Activated CD4-positive, CD25-positive, alpha-beta regulatory T cell treated with anti-CD3 and anti-CD28 coated beads, Interleukin-2, amount 50 U/mL, for 16 hours (primary cell): ENCODE results near the gene PANX3.
A peak's percentile ranks its signal among the peaks of the same experiment; 100 is the strongest.

Source experiments
- DNase-seq: peaks from one replicate; pipeline ENCODE4 v3.0.0-alpha.2; 2020; ENCODE audit warnings: low read depth, low spot score

PANX3 gene

DNA sequence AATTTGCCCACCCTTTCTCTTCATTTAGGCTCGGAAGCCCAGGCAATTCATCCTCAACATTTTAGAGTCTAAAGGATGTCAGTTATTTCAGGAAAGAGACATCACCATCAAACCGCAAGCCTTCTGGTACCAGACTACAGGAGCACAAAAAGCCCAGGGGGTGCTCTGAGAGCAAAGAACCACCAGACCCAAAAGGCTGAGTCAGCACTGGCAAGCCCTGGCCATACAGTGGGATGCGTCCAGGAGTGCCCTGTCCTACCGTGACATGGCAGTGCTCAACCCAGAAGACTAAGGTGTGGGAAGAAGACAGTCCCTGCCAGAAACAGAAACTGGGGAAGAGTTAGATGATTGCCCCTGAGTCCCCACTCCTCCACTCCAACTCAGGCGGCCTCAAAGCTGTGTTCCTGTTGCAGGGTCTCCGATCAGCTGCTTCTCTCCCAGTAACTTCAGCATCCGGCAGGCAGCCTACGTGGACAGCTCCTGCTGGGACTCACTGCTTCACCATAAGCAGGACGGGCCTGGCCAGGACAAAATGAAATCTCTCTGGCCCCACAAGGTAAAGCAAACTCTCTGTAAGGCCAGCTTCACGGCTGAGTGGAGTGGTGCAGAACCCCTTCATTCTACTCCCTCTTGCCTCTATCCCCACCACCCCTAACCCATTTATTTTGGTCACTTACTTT, 1.5 kb downstream of the PANX3 start:
- no peak for DNase-seq

DNA sequence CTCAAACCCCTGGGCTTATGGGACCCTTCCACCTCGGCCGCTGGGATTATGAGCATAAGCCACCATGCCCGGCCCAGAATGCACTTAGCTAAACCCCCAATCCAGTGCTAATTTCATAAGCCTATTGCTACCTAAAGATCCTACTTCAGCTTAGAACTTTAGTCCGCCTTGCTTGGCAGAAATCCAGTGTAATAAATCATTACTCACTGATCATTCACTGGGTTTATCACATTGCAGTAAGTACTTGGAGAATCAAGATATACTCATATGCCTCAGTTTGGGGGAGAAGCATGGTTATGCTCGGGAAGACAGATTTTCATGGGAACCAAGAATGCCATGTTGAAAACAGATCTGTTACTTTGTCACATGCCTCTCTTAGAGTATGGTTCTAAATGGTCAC, 7.6 kb downstream of the PANX3 start:
- DNase-seq: no peak

DNA sequence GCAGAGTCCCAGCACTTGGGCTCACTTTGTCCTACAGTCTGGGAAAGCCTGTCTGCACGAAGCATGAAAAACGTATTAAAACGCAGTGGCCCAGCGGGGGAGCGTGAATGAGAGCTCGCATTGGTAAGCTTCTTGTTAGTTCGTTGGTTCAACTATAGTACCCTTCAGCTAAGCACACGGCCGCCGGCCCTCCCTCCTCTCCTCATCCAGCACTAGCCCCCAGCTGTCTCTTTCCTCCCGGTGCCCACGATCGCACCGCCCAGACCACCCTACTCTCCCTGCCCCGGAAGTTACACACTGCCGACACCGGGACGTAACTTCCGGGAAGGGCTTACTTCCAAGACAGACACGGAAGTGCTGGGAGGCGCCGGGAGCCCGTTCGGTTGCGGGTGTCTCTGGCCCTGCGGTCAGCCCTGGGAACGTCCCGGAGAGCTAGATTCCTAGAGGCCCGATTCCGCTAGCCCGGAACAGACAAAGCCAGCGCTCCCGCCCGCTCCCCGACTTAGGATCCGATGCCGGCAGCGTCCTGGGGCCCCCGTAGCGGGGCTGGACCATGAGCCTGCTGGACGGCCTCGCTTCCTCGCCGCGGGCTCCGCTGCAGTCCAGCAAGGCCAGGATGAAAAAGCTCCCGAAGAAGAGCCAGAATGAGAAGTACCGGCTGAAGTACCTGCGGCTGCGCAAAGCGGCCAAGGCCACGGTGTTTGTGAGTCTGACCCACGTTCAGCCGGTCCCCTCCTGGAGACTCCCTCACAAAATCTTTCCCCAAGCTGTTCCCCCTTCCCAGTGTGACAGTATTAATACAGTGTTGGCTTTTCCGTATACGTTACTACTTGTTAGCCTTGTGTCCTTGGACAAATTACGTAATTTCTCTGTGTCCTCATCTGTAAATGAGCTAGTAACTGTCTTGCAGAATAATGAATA, 11.6 kb downstream of the PANX3 start, which contains the start of gene TBRG1:
Gene TBRG1 (plus strand): TSS at position 334 of the 921 bp plus-strand sequence. CDS start 220 bp downstream, at position 554.
- DNase-seq: peak; percentile 72

DNA sequence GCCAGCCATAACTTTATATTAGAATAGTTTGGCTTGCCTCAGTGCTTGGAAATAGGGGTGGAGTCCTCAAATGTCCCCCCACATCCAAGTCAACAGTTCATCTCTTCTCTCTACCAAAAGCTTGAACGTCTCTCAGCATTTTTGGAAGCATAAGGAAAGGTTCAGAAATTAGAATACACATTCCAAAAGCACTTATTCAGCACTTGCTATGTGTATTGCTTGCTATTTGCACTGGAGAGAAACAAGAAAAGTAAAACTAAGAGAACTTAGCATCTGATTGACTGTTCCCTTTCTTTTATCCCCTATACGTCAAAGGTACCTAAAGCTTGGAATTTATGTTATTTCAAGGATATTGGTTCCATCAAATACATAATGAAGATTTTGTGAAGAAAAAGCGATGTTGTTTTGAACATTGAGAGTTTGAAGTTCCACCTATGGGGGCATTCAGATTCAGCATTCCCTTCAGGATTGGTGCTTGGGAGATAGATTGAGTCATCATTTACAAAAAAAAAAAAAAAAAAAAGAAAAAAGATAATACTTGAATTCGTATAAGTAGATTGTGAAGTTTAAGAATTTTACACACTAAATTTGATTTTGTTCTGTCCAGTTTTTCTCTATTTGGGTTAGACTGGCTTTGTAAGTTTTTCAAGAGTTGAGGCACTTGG, 12.8 kb downstream of the PANX3 start:
- DNase-seq: no peak

DNA sequence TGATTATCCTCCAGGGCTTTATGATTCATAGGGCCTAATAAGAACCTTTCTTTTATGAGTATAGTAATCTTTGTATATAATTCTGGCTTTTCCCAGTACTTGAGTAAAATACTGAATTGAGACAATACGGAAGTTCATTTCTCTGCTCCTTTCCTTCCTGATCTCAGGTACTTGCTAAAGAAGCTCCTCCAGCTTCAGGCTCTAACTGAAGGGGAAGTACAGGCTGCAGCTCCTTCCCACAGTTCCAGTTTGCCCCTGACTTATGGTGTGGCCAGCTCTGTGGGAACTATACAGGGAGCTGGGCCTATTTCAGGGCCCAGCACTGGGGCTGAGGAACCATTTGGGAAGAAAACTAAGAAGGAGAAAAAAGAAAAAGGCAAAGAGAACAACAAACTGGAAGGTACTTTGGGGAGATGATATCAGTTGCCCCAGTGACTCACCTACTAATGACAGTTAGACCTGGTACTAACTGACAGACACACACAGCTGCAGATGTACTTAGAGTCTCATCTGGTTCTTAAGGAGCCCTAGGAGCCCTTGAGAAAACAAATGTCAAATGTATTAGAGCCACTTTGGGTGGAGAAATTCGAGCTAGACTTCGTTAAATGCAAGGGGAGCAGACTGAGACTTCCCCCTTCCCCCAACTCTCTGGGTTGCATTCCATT, 14.4 kb downstream of the PANX3 start:
- DNase-seq: no peak

DNA sequence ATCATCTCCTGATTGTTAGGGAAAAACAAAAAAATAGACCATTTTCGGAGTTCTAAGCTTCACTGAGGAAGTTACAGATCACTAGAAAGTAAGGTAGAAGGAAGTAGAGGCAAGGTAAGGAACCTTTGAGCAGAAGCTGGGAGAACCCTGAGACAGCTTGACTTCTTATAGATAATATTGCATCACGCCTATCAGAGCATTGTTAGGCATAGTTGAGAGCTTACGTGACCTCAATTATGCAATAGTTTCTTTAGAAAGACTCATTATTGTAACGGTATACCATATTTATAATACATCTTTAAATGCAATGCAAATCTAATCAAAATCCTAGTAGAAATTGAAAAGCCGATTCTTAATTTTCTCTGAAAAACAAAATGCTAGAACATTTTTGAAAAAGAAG, 16.3 kb downstream of the PANX3 start:
- DNase-seq: no peak

DNA sequence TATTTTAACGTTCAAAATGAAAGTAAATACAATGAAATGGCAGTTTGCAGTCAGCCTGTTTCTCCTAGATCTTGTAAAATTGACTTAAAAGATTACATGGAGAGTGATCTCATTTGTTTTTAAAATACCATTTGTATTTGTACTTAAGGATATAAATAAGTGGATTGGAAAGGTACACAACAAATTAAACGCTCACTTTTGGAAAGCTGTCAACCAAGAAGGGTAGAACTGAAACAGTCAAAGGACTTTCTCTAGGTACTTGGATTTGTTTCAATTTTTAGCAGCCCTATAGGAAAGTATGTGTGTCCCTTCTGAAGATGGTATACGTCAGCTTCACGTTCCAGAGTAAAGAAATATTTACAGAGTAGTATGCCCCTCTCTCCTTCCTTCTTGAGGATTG, 18.7 kb downstream of the PANX3 start:
- DNase-seq: no peak

DNA sequence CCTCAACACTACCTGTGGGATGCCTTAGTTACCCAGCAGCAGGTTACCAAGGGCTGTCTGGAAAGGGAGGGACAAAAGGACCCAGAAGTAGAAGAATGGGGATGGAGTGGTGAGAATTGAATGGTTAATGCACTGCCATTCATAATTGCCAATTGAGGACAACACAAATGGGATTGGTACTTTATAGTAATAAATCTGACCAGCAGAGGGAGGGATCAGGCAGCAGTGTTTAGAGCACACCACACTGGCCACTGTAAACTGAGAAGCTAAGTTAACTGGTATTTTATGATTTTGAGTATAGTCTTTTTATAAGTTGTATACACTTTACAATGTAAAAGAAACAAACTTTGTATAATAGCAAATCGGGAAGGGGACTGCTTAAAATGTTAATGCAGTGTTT, 22.1 kb downstream of the PANX3 start:
- no peak for DNase-seq

DNA sequence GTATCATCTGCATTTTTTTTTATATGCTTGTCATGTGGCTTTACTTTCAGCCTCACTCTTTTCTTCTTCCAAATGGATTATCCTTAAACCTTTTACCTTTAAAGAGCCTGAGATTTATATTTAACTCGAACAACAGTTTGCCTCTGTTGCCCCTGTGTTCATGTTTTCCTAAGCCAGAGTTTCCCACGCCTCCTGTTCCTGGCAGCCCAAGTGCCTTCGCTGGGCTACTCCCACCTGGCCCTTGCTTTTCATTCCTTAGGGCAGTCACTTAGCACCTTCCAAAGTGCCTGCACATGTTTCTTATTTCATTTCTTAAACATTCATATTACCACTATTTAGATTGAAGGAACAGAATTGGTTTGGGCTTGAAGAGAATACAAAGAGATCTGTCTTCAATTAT, 24.7 kb downstream of the PANX3 start:
- DNase-seq: no peak

DNA sequence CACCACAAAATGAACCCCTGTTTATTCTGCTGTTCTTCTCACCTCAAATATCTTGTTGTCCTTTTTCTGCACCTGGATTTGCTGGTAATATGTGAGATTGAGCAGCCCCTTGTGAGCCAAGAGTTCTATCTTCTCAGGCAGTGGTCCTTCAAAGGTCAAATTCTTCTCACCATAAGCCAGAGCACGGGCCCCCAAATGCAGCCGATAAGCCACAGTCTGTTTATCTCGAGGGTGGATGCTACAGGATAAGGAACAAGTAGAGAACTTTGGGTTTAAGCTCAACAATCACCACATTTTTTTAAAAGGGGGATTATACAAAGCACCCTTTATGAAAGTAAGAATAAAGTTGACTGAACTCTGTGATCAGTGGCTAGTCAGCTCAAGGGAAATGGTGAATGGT, 27.3 kb downstream of the PANX3 start:
- no peak for DNase-seq

DNA sequence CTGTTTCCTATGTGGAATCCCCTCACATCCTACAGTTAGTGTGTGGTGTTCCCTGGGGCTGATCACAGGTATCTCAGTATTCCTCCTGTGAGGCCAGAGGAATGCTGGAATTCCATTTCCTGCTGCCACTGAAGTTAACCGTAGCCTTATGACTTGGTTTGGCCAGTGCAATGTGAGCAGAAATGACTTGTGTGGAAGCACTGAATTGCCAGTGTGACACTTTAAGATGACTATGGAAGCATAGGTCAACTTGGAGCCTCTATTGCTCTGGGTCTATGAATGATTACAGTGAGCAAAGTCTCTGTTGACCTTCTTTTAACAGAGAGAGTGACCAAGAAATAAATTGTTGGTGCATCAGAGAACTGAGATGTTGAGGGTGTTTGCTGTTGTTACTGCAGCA, 28.0 kb downstream of the PANX3 start:
- DNase-seq: no peak

DNA sequence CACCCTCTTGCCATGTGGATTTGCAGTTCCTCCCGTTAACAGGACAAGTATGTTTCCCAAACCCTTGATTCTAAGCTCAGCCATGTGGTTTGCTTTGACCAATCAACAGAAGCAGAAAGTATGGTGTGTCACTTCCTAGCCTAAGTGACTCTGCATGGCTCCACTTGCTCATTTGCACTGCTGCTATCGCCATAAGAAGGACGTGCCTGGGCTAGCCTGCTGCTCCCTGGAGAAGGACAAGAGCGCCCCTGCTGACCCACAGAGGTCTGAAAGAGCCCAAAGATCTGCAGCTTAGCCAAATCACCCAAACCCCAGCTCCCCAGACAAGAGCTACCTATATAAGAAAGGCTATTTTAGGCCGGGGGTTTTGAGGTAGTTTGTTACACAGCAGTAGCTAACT, 29.4 kb downstream of the PANX3 start:
- no peak for DNase-seq

DNA sequence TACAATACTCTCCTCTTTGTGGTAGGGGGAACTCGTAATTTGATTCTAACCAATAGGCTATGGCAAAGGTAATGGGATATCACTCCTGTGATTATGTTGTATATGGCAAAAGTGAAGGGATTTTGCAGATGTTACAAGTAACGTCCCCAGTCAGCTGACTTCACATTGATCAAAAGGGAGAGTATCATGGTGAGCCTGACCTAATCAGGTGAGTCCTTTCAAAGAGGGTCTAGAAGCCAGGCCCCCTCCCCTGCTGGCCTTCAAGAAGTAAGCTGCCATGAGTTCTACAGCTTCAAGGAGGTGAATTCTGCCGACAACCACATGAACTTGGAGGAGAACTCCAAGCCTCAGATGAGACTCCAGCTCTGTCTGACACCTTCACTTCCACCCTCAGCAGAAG, 31.4 kb downstream of the PANX3 start:
- no peak for DNase-seq

DNA sequence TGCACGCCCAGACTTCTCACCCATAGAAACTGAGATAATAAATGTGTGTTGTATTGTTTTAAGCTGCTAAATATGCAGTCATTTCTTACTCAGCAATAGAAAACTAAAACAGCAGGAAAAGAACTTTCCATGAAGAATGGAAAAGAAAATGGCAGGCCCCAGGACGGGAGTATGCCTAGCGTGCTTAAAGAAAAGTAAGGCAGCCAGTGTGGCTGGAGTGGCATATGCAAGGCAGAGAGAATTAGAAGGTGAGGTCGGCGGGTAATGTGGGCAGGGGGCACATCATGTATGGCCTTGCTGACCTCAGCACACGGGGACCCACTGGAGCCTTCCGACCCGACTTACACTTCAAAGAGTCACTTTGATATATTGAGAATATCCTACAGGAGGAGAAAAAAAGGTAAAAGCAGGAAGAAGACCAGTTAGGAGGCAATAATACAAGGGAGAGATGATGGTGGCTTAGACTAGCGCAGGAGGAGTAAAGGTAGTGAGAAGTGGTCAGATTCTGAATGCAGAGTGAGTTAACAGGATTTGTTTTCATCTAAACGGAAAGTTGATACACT, 31.9 kb downstream of the PANX3 start:
- DNase-seq: no peak

DNA sequence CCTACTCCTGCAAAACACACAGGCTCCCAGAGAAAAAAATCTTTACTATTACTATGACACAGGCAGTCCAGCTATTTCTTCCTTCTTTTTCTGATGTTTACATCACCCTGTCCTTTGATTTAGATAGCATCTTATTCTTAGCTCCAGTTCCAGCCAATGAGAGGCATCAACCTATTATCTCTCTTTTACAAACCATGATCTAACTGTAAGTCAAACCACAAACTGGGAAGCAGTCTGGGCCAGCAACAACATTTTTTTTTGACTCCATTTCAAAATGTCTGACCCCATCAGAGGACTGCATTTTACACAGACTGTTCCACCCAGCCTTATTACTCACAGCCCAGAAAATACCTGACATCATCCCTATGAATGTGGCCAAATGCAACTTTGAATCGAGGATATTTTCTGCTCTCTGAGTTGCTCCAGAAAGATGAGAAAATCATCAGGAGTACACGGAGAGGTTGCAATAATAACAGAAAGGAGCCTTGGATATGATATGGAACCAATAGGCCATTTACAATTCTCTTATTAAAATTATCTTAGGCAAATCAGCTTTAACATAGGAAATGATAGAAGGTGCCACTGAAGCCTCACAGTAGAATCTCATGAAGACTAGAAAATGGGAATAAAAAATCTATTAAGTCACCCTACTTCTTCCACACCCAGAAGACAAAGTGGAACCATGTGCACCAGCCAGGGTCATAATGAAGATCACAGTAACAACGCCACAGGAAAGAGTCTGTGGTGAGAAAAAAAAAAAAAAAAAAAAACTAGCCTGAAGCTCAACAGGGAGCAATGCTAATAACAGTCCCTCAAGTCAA, 32.6 kb downstream of the PANX3 start:
- DNase-seq: no peak

DNA sequence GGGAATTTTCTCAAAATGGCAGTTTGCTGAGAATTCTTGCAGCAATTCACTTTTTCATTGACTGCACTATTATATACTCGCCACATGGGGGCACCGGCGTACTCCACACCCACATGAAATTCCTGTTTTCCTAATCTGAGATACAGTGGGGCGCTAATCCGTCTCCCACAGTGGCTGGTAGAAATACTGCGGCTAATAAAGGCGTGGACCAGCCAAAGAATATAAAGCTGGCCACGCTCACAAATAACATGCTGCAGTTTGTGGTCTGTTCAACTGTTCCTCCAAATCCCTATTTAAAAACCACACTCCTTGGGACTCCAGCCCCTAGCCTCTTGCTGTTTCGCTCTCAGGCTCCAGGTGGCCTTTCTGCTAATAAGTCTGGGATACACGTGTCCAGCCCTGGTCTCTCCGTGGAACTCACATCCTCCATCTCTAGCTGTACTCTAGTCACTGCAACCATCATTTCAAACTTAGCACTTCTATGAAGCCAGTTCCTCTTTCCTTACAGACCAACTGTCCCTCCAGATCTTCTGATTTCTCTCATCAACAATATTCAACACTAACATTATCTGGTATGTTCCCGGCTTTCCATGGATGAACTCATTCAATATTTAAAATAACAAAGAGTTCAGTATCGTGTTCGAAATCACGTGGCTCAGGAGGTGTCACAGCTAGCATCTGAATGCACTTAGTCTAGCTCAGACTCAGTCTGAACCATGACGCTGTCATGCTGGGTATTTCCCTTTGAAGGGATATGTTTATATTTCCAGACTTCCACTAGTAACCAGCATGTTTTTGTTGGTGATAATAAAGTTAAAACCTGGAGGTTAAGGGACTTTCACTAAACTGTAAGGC, 33.4 kb downstream of the PANX3 start:
- no peak for DNase-seq

DNA sequence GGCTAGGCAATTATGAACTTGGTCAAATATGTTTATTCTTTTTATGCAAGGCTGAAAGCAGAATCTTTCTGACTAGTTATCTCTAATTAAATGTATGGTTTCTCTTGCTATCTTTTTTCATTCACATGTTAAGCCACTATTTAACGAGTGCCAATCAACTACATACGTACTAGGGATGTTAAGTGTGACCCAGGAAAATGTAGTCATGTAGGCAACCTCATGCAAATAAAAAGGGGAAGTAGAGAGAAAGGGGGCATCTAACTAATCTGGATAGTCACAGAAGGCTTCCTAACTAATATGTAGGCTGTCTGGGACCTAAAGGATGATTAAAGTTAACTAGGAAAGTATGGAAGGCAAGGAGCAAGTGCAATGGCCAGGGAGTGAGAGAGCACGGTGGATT, 34.9 kb downstream of the PANX3 start:
- DNase-seq: no peak

DNA sequence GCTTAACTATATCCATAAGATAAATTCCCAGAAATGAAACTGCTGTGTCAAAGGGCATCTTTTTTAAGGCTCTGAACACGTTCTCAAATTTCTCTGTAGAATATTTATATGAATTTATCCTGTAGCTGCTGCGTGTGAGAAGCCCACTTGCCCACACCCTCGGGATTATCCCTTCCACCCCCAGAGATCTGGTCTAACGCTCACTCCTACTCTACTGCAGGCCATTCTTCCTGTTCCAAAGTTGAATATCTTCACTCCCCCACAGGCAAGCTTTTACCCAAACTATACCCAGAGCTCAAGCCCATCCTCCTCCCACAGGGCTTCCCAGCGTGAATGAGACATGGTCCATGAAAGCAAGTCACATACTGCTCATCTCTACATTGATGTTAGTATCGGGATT, 37.4 kb downstream of the PANX3 start:
- DNase-seq: no peak

DNA sequence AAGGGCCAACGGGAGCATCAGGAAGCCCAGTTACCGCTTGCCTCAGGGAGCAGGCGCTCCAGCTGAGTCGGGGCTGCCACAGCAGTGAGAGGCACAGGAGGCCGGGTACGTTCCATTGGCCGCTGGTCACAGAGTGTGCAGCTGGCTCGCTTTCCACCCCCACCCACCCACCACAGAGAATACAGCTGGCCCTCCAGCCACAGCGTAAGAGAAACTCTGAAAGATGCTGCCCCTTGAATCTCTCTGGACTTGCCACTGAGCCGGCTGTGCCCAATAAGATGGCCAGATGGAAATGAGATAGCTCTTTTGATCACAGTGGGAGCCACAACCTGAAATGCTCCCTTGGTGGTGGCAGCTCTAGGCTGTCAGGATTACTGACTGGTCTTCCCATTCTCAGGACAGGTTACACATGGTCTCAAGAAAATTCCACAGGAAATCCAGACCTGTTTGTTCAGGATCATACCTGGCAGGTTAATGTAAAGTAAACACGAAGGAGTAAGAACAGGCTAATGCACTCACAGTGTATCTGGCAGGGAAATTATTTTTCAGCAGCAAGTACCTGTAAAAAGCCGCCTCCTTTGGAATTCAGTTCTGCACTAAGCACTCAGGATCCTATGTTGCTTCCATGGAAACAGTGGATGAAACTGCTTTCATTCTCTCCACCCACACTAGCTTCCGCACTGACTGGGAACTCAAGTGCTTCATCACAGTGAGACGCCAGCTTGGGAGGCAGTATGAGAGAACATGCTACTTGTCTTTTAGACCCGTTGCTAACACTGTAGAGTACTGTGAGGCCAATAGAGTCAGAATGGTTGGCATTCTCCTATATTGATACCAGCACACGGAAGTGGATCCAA, 45.8 kb downstream of the PANX3 start:
- DNase-seq: no peak
